Measurements from ENCODE around the gene KIF20A. TPM values are rescaled to one million over a fixed set of nuclear protein-coding genes. Genes with fewer than 3 reads are reported as not detected.
"Not testable (repeated sequence)": the region's sequence is repeated elsewhere in the genome, so short reads cannot be mapped to it uniquely, and the experiment has no call there.

Gene KIF20A
- total RNA-seq, result 0.67 TPM

DNA sequence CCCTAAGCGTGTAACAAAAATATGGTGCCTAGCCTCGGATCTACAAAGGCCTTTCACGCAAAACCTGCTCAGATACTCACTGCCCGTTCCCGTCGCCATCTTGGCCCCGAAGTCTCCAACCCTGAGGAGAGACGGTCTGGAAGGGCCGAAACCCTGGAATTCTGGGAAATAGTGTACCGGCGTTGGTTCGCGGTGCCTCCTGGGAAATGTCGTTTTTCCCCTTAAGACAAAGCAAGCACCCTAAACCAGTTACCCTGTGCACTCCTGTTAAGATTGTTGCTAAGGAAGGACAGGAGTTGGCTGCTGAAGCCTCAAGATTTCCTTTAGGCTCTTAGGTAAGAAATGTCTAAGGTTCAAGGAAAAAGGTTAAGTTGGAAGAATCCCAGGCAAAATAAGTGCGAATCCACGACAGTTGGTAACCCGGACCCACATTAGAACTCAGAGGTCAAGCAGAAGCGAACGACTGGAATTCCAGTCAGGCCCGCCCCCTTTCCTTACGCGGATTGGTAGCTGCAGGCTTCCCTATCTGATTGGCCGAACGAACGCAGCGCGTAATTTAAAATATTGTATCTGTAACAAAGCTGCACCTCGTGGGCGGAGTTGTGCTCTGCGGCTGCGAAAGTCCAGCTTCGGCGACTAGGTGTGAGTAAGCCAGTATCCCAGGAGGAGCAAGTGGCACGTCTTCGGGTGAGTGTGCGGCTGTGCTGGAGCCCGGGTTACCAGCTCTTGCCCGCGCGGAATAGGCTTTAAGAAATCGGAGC, at the start of gene KIF20A, which contains the start of gene BRD8:
Gene KIF20A, plus strand, starts transcription at position 597 of the 761 bp plus-strand sequence. CDS start 569 bp downstream, outside the sequence.
Gene BRD8, minus strand, starts transcription at position 115 of the 761 bp plus-strand sequence. Its CDS starts 16 bp downstream, at position 99.
- intact Hi-C loops (cut with DNase I), result no loop called here
- peak; percentile 99 for ATAC-seq
- peak; percentile 97 for DNase-seq (ENCODE audit: low spot score)

DNA sequence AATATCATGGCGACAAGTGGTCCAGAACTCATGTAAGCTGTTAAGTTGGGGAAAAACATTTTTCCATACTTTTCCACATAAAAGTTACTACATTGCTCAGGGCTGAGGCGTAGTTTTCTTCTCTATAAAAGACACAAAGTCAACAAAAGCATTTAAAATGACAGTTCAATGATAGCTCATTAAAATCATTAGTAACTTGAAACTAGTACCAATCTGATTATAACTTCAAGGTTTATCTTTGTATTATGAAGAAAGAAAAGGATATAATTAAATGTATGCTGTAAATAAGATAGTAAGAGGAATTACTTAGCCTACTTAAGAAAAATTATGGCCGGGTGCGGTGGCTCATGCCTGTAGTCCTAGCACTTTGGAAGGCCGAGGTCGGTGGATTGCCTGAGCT, 49.6 kb upstream of the KIF20A start:
- intact Hi-C loops (cut with DNase I), result no loop called here
- DNase-seq (ENCODE audit: low spot score) (no peak), ATAC-seq (no peak)

DNA sequence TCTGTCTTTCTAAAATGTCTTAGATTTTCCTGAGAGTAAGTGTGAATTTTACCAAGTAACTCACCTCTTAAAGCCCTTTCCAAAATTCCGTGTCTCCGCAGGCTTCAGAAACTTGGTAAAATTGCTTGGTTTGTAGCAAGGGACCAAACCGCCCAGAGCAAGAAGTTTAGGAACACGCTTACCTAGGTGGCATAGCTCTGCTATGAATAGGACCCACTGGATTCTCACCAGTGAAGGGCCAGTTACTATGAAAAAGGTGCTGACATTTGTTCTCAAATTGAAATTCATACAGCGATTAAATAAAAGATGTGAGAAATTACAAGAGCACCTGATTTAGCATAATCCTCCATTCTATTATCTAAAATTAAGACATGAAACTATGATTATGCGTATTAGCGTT, 46.4 kb upstream of the KIF20A start:
- intact Hi-C loops (cut with DNase I), result loop anchor here (10.0 kb wide), 2 partner anchors 48 to 348 kb away; partner anchors contain the start of gene WNT8A
- ATAC-seq (no peak), DNase-seq (ENCODE audit: low spot score) (no peak)

DNA sequence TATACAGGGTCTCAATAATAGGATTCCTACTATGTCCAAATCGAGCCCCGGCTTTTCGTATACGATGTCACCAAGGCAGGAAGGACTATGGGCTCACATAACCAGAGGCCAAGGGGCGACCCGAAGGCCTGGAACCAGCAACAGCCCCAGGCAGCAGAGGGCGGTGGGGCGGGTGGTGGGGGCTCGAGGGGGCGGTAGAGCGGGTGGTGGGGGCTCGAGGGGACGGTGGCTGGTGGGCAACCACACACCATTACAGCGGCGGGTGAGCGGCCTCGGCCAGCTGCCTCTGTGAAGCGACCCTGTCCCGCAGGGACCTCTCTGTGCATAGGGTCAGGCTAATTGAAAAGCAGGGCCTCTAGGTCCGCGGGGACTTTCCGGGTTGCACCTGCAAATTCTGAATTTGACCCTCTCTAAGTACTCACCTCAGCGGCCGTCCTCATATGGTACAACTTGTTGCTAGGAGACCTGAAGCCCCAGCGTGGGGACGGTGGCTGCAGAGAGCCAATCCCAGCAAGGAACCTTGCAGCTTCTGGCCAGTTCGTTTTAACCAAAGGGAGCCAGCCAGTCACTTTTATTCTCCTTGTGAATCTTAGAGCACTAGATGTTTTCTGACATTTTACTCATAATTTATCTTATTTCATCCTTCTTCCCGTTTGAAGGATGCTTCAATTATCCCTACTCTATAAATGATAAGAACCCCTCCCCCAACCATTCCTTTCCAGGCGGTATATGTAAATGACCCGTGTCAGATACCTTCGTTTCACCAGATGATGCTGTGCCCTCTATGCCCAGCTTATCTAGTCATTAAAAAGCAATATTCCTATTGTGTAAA, 39.7 kb upstream of the KIF20A start, which contains the start of gene NME5:
Gene NME5, minus strand, starts transcription at position 480 of the 832 bp plus-strand sequence. CDS start 648 bp downstream, outside the sequence.
- DNase-seq (ENCODE audit: low spot score), result peak; percentile 69
- ATAC-seq, result peak; percentile 81
- intact Hi-C loops (cut with DNase I), result loop anchor here (10.0 kb wide), 2 partner anchors 54 to 354 kb away; partner anchors contain the start of gene WNT8A

DNA sequence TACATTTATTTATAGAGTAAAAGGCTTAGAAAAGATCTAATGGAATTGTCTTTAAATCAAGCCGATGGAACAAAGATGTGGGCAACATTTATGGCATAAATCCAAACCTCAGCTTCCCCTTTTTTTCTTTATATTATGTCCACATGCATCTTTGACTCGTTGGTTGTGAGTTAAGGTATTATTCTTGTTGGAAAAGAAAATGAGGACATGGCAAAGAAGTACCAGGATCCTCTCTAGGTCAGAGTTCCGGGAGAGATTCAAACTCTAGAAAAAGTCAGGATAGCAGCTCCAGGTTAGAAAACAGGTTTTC, 39.2 kb upstream of the KIF20A start:
- intact Hi-C loops (cut with DNase I), result loop anchor here (10.0 kb wide), 2 partner anchors 55 to 355 kb away; partner anchors contain the start of gene WNT8A
- no peak for DNase-seq (ENCODE audit: low spot score)
- no peak for ATAC-seq

DNA sequence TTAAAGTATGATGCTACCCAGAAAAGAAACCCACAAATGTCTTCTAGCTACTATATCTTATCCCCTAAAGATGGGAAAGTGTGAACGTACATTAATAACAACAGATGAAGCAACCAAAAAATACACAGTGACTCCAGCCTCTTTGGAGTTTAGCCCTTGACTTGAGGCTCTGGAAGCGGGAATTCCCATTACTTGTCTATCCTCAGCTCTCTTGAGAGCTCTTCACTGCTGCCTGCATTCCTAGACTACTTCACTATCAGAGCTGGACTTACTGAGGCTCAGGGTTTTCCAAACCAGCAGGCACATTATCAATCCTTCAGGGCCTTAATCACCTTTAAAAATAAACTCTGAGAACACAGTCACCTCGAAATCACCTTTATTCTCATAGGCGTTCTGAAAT, 38.6 kb upstream of the KIF20A start:
- ATAC-seq (no peak), DNase-seq (ENCODE audit: low spot score) (no peak)
- intact Hi-C loops (cut with DNase I), result no loop called here

DNA sequence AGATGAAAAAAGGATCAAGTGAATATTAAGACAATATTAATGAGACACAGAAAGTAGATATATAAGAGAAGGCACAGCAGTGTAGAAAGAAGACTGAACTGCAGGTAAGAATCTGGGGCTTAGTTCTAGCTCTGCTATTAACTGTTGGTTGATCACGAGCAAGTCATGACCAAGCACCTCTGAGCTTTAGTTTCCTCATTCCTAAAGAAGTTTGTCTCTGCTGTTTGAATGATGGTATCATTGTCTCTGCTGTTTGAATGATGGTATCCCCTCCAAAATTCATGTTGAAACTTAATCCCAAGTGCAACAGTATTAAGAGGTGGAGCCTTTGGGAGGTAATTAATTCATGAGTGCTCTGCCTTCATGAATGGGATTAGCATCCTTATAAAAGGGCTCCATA, 37.2 kb upstream of the KIF20A start:
- intact Hi-C loops (cut with DNase I), result no loop called here
- ATAC-seq (no peak), DNase-seq (ENCODE audit: low spot score) (no peak)

DNA sequence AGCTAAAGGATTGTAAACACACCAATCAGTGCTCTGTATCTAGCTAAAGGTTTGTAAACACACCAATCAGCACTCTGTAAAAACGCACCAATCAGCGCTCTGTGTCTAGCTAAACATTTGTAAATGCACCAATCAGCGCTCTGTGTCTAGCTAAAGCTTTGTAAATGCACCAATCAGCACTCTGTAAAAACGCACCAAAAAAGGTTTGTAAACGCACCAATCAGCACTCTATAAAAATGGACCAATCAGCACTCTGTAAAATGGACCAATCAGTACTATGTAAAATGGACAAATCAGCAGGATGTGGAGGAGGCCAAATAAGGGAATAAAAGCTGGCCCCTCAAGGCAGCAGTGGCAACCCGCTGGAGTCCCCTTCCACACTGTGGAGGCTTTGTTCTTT, 35.3 kb upstream of the KIF20A start:
- DNase-seq (ENCODE audit: low spot score); intact Hi-C loops (cut with DNase I); ATAC-seq: not testable (repeated sequence)

DNA sequence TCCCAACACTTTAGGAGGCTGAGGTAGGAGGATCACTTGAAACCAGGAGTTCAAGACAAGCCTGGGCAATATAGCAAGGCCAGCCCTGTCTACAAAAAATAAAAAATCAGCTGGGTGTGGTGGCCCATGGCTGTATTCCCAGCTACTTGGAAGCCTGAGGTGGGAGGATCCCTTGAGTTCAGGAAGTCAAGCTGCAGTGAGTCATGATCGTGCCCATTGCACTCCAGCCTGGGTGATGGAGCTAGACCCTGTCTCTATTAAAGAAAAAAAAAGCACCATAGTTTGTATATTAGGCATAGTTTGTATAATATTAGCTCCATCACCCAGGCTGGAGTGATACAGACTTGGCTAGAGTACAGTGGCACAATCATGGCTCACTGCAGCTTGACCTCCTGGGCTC, 30.1 kb upstream of the KIF20A start:
- ATAC-seq (peak; percentile 50), DNase-seq (ENCODE audit: low spot score) (no peak)
- intact Hi-C loops (cut with DNase I), result no loop called here

DNA sequence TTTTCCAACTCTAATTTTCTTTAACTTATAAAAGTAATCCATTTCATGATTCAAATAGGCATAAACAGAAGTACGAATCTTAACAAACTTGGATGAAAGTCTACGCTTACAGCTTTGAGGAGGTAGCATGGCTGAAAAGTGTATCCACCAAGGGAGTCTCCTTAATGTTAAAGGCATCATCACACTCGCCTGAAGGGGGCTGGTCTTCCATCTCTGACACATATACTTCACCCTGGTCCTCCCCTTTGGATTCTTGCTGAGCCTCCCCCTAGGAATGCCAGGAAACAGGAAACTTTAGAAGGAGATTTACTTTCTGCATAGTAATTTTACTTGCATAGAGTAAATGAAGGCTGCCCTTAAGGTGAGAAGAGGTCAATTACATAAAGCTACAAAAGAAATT, 29.4 kb upstream of the KIF20A start:
- ATAC-seq (no peak), DNase-seq (ENCODE audit: low spot score) (no peak)
- intact Hi-C loops (cut with DNase I), result no loop called here

DNA sequence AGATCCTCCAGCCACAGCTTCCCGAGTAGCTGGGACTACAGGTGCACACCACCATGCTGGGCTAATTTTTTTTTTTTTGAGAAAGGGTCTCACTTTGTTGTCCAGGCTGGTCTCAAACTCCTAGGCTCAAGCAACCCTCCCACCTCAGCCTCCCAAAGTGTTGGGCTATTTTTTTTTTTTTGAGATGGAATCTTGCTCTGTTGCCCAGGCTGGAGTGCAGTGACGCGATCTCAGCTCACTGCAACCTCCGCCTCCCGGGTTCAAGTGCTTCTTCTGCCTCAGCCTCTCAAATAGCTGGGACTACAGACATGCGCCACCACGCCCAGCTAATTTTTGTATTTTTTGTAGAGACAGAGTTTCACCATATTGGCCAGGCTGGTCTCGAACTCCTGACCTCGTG, 22.9 kb upstream of the KIF20A start:
- DNase-seq (ENCODE audit: low spot score); ATAC-seq; intact Hi-C loops (cut with DNase I): not testable (repeated sequence)

DNA sequence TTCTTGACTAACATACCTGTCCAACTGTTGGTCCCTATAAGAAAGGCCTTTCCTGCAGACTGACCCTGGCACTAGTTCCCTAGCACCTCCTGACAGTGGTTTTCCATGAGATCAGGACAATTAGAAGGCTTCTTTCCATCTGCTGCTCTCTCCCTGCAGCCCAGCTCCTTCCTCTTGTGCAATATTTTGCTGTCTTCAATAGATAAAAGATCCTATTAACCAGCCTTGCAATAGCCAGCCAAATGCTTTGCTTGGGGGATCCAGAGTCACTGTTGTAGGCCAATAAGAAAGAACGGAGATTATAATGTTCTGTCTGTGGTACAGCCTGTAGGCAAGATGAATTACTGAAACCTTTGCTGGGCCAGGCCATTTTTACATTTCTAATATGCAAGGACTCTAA, 21.3 kb upstream of the KIF20A start:
- DNase-seq (ENCODE audit: low spot score) (no peak), ATAC-seq (no peak)
- intact Hi-C loops (cut with DNase I), result no loop called here

DNA sequence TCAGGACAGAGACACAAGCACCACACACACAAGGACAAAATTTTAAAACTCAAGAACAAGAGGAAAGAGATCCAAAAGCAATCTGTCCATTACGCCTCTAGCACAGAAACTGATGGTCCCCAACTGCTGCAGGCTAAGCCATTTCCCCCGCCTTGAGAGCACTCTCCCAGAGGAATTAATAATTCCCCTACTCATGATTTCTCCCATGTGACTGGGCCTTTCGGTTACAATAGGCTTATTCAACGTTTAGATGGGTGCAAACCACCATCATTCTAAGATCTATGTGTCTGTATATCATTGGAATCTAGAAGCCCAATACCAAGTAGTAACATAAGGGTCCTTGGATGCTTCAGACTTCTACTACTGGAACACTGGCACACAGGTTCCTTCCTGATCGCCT, 19.2 kb upstream of the KIF20A start:
- intact Hi-C loops (cut with DNase I), result no loop called here
- ATAC-seq, result no peak

DNA sequence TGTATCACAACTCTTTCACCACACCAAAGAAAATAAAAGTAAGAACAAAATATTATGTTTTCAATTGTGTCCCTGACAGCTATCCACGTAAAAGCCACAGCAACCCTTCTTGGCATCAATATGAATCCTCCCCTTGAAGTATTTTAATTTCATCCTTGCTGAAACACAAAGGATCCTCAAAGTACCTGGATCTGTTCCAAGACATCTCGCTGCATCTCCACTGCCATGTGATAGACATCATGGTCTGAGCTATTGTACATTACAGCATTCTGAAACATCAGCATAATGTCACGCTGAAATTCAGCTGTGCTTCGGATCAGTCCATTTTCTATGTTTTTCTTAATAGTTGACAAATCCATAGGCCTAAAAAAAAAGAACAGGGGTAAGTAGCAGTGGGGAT, 18.2 kb upstream of the KIF20A start:
- DNase-seq (ENCODE audit: low spot score), result no peak
- intact Hi-C loops (cut with DNase I), result no loop called here
- no peak for ATAC-seq

More for the DNA sequence above, 19.2 kb upstream of the KIF20A start:
- no peak for DNase-seq (ENCODE audit: low spot score)

DNA sequence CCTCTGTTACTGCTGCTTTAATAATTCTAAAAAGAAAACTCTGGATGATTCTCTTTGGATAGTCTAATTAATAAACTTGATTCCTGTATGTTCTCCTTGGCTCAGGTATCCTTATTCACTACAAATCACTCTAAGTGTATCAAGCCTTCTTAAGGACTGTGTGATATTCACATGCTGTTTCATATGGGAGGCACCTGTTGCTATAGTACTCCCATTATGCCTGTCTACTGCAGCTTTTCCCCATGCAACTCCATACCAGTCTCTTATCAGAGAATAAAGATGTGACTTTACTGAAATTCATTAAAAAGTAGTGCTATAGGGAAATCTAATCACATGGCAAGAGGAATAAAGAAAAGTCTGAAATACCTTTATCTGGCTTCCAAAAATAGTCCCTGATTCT, 15.2 kb upstream of the KIF20A start:
- ATAC-seq (no peak), DNase-seq (ENCODE audit: low spot score) (no peak)
- intact Hi-C loops (cut with DNase I), result no loop called here

DNA sequence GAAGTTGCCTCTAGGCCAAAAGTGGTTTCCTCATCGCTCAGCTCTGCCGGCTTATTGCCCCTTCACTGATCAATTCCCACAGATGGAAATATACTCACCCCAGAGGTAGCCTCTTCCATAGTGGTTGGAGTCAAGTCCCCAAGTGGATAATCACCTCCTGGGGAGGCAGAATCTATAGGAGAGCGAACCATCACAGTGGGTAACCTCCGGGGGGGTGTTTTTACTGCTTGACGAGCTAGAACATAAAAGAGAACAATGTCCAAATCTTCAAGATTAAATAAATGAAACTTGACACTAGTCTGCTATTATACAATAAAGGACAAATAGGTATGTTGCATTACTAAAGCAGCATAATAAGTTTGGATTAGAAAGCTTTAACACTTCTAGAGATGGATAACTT, 9.8 kb upstream of the KIF20A start:
- DNase-seq (ENCODE audit: low spot score), result no peak
- no peak for ATAC-seq
- intact Hi-C loops (cut with DNase I), result no loop called here

DNA sequence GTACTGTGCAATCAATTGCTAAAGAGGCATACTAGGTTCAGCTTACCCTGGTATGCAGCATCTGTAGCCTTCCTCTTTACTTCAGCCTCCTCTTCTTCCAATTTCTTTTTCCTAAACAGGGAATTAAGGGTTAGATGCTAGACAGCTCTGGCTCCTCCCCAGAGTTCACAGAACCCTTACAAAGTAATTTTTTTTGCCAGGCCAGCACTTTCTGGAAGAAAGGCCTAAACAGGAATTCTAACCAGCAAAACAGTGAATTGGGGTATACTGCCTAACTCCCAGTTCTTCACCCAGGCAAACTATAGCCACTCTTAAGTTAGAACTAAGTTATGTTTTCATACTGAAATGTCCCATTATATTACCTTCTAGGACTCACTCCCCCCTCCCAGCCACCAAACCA, 8.6 kb upstream of the KIF20A start:
- intact Hi-C loops (cut with DNase I), result no loop called here
- no peak for DNase-seq (ENCODE audit: low spot score)
- no peak for ATAC-seq

DNA sequence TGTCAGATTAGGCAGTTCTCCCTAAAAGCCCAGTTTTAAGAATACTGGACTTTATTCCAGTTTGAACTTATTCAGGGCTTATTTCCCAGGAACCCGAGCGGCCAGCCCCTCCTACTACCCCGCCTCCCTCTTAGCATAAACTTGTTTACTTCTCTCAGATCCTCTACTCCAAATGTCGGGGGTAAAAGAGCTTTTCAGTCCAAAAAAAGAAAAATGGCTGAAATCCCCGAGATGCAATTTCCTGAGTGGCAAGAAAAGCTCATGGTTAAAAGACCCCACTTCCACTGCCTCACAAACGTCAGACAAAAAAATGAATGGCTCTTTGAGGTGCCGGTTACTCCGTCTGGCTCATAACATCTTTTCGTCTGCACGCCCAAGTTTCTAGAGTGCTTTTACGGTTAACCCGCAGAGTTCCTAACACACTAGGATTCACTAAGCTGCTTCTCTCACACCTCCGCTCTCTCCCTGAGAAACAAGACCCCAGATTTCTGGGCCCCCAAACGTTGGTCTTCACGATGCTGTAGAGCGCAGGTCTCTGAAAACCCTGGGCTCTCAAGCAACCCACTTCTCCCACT, 884 bp upstream of the KIF20A start:
- intact Hi-C loops (cut with DNase I), result no loop called here
- ATAC-seq, result peak; percentile 47
- no peak for DNase-seq (ENCODE audit: low spot score)

DNA sequence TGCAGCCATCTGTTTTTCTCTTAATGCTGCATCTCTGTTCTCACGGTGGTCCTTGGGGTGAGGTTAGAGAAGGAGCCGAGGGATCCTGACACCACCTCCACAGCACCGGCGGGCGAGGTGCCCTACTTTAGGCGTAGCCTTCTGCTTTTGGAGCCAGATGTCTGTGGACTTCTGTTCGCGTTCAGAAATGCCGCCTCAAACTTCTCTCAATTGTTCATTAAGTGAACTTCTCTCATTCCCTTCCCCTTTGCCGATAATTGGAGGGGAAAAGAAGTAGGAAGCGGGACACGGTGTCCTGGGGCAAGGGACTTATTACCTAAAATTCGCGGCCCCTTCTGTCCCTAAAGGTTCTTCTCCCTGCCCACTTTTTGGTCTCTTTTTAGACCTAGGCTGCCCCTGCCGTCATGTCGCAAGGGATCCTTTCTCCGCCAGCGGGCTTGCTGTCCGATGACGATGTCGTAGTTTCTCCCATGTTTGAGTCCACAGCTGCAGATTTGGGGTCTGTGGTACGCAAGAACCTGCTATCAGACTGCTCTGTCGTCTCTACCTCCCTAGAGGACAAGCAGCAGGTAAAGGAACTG, 455 bp downstream of the KIF20A start:
- DNase-seq (ENCODE audit: low spot score) (no peak), ATAC-seq (no peak)
- intact Hi-C loops (cut with DNase I), result no loop called here
